ENCODE results near the gene PDCD11.

The PDCD11 gene

DNA sequence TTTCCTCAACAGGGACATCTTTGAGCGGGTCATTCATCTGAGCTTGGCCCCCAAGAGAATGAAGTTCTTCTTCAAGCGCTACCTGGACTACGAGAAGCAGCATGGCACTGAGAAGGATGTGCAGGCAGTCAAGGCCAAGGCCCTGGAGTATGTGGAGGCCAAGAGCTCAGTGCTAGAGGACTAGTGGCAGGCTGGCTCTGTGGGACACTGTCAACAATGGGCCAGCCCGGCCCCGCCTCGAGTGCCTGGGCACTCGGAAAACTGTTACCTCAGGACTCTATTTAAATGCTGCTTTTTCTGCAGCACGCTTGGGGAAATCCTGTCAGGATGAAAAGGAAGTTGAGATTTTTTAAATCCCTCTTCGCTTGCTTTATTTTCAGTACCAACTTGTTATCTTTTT, 48.9 kb downstream of the PDCD11 start:
- no peak overlapping the region for H3K4me3 ChIP-seq (ENCODE audit: low read depth, low read length)
- no peak for DNase-seq (ENCODE audit: low read depth)
- TF ChIP-seq, protein P1, sequence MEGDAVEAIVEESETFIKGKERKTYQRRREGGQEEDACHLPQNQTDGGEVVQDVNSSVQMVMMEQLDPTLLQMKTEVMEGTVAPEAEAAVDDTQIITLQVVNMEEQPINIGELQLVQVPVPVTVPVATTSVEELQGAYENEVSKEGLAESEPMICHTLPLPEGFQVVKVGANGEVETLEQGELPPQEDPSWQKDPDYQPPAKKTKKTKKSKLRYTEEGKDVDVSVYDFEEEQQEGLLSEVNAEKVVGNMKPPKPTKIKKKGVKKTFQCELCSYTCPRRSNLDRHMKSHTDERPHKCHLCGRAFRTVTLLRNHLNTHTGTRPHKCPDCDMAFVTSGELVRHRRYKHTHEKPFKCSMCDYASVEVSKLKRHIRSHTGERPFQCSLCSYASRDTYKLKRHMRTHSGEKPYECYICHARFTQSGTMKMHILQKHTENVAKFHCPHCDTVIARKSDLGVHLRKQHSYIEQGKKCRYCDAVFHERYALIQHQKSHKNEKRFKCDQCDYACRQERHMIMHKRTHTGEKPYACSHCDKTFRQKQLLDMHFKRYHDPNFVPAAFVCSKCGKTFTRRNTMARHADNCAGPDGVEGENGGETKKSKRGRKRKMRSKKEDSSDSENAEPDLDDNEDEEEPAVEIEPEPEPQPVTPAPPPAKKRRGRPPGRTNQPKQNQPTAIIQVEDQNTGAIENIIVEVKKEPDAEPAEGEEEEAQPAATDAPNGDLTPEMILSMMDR (IDR thresholded peaks at IDR 0.05; ENCODE audit: low read depth, low read length, missing control alignments) = no peak

DNA sequence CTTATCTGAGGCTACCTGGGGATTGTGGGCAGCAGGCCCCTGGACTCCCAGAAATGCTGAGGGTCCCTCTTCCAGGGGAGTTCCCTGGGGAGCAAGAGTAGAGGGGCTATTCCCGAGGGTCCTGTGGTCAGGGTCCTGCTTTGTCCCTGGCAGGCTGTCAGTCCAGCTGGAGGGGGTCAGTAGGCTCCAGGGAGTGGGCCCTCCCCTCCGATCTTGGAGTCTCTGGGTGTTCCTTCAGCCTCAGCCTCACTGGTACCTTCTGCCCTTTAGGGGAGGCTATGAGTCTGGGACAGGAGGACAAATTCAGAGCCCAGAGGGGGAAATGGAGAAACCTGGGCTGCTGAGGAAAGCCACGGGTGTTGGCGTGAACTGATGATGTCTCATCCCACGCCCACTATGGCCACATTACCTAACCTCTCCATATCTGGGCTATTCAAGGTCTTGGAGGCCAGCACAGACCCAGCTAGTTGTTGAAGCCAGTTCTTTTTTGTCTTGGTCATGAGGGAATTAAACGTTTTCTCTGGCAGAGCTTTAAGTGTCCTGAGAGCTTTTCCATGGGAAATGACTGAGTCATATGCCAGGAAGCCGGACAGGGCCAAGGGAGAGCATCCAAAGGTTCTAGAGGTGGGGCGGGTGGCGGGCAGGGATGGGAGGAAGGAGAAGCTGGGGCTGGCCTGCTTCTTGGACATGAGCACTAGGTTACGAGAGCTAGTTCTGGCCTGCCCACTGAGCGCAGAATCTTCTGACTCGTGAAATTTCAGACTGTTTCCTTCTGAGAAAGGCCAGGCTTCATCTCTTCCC, 49.5 kb downstream of the PDCD11 start:
- no peak overlapping the region for H3K4me3 ChIP-seq (ENCODE audit: low read depth, low read length)

DNA sequence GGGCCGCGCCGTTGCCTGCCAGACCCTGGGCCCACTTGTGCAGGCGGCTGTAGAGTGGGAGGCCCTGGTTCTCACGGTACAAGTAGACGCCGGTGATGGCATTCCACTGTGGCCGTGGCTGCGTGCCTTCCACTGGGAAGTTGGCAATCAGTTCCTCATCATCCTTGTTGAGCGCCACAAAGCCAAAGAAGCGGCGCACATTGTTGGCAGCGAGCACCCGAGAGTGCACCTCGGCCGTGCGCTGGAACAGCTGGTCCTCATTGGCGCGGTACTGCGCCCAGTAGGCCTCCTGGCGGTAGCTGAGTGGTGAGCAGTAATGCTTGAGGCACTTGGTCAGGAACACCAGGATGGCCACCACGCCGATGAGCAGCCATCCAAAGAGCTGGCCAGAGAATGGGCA, 50.8 kb downstream of the PDCD11 start:
- TF ChIP-seq, protein P1 (IDR thresholded peaks at IDR 0.05; ENCODE audit: low read depth, low read length, missing control alignments) = no peak
- no peak overlapping the region for H3K4me3 ChIP-seq (ENCODE audit: low read depth, low read length)
- no peak for DNase-seq (ENCODE audit: low read depth)

More for the DNA sequence above, 49.5 kb downstream of the PDCD11 start:
- TF ChIP-seq, protein P1 (IDR thresholded peaks at IDR 0.05; ENCODE audit: low read depth, low read length, missing control alignments) = no peak
- DNase-seq (ENCODE audit: low read depth) = no peak

DNA sequence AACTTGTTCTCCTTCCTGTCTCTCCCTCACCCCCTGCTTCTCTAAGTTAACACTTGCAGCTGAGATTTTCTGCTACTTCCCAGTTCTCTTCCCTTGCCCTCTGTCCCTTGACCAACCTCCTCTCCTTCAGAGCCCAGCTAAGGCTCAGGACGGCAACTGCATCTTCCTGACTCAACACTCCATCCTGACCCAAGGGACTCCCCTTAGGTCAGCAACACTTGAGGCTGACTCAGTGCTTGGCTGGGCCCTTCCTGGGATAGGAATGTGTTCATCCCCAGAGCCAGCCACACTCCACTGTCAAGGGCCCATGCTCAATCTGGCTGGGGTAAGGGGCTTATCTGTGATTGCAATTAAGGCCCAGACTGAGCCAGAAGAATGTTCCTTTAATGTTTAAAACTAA, 52.3 kb downstream of the PDCD11 start:
- TF ChIP-seq, protein P1 (IDR thresholded peaks at IDR 0.05; ENCODE audit: low read depth, low read length, missing control alignments) = no peak
- no peak for DNase-seq (ENCODE audit: low read depth)

DNA sequence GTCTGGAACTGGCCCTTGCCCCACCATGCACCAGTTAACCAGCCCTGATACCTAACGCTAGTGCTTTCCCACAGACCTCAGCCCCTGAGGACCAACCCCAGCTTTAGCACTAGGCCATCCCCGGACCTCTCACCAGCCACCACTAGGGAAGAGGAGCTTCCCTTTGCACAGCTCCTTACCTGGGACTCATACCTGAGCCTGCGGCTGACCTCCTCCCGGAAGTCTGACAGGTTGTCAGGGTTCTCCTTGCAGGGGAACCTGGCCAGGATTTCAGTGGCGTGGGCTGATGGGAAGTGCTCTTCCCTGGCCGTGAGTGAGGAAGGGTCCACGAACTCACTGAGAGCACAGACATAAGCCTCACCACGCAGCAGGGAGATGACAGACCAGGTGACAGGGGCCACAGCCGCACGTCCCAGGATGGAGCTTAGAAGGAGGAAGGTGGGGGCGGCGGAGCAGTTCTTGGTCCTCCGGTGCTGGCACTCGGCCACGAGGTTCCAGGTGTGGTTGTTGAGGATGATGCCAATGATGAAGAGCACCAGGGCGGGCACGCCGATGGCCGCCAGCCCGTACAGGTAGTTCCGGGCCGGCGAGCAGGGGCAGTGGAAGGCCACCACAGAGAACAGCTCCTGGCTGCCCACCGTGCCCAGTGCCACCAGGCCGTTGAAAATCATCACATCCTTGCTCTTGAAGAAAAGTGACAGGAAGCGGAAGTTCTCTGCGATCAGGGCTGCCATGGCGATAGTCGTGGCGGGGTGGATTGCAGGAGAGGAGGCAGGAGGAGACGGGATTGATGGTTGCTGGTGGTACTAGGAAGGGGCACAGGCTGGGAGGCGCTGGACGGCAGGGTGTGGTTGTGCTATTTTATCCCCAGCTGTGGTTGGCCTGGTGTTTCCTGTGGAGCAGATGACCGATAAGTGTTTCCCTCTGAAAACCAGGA, 53.0 kb downstream of the PDCD11 start:
- TF ChIP-seq, protein P1 (IDR thresholded peaks at IDR 0.05; ENCODE audit: low read depth, low read length, missing control alignments) = no peak
- peak overlapping the region; percentile 9 for H3K4me3 ChIP-seq (ENCODE audit: low read depth, low read length)
- DNase-seq (ENCODE audit: low read depth) = no peak

More for the DNA sequence above, 52.3 kb downstream of the PDCD11 start:
- H3K4me3 ChIP-seq (ENCODE audit: low read depth, low read length) = no peak overlapping the region

DNA sequence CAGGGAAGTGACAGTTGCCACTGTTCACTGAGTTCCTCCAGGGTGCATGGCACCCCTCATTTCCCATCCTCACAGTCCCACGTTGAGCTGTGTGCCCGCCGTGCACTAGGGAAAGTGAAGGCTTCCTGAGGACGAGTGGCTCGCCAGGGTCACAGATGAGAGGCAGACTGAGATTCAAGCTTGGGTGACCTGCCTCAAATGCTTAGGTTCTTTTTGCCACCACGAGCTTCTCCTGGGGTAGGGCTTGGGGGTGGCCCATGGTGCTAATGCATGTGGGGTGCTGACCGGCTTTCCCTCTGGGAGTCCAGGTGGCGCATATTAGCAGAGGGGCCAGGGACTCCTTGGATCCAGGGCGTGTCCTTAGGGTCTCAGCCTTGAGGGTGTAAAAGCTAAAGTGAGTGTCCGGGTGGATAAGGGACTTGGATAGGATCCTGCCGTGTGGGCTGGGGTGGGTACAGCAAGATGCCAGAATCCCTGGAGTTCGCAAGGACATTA, 53.8 kb downstream of the PDCD11 start:
- TF ChIP-seq, protein P1 (IDR thresholded peaks at IDR 0.05; ENCODE audit: low read depth, low read length, missing control alignments) = no peak
- DNase-seq (ENCODE audit: low read depth) = no peak
- H3K4me3 ChIP-seq (ENCODE audit: low read depth, low read length) = peak overlapping the region; percentile 76; the same call in 1 of the 2 replicates

Data from GM12864 (cell line).